Measurements from ENCODE around the gene PREP. TPM values are rescaled to one million over a fixed set of nuclear protein-coding genes. Genes with fewer than 3 reads are reported as not detected.

Gene PREP
- total RNA-seq, 2 donors from 2014 or later: 99.9 to 113 TPM

DNA sequence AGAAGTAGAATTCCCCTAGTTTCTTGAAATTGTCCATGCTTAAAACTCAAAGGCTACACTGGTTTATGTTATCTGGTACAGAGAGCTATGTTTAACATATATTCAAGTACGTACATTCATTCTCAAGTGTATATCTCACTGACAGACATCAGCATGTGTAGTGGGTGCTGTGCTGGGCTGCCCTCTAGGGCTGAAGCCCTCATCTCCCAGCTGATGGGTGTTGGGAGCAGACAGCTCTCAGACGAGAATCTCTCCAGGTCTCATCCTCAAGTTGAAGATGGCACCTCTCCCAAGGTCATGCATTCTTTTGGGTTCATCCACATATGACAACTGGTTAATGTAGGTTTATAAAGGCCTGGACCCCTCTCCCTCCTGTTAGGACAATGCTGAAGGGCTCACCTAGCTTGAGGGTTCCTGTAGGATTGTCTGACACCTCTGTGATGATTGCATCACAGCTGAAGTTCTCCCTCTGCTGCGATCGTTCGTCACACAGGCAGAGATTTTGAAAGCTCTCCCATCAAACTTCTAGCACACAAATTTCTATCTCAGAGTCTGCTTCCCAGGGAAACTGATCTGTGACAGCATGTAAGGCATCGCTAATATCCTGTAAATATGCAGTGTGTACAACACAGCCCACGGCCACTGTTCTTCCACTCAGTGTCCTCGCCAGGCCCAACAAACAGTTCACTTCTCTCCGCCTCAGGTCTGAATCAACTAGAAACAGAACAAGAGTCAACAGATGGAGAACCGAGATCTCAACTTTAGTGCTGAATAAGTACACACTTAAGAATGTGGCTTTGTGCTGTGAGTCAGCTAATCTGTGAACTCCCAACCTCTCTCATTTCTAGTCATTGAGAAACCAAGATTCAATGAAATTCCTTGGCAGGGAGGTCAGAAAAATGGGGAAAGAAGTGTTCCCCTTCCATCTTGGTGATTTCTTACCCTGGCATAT is 43.2 kb downstream of the PREP start:
- Histone ChIP-seq H3K9me3 (no peaks in the 10 kb centered on the region), H3K4me1 (no peaks in the 10 kb centered on the region), H3K27ac (no peak overlapping the region), H3K36me3 (peaks cover 6% of the 10 kb centered on the region), H3K27me3 (no peaks in the 10 kb centered on the region), H3K4me3 (no peak overlapping the region), H3K9ac (ENCODE audit: low read depth in 2 of 2, low read length in 2 of 2) (no peak overlapping the region)
- TF ChIP-seq CTCF (IDR thresholded peaks at IDR 0.05): no peak
- DNase-seq: no peak
- intact Hi-C loops (cut with DNase I): loop anchor here (5.0 kb wide), 2 partner anchors 37 to 272 kb away; no protein-coding TSS in a partner anchor

DNA sequence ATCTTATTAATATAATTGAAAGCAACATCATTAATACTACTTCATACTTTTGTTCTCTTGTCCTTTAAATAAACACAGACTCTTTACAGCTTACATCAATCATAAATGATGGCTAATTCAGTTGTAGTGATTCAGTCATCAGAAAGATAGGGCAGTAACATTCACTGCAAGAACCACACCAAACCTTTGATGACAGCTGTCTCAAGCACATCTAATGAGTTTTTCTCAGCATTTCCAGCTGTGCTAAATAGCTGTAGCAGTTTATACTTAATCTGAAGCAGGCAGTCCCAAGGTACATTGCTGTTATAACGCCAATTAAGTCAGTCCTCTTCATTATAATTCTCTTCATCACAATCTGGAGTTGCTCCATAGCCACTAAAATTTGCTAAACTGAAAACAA is 45.7 kb downstream of the PREP start:
- DNase-seq: no peak
- no peak overlapping the region for H3K4me3 ChIP-seq
- peaks cover 14% of the 10 kb centered on the region for H3K36me3 ChIP-seq
- intact Hi-C loops (cut with DNase I): loop anchor here (5.0 kb wide), 1 partner anchor 35 kb away; no protein-coding TSS in a partner anchor
- TF ChIP-seq CTCF (IDR thresholded peaks at IDR 0.05): no peak
- no peak overlapping the region for H3K9ac ChIP-seq (ENCODE audit: low read depth in 2 of 2, low read length in 2 of 2)
- H3K4me1 ChIP-seq: no peaks in the 10 kb centered on the region
- no peak overlapping the region for H3K27ac ChIP-seq
- no peaks in the 10 kb centered on the region for H3K9me3 ChIP-seq
- H3K27me3 ChIP-seq: no peaks in the 10 kb centered on the region

DNA sequence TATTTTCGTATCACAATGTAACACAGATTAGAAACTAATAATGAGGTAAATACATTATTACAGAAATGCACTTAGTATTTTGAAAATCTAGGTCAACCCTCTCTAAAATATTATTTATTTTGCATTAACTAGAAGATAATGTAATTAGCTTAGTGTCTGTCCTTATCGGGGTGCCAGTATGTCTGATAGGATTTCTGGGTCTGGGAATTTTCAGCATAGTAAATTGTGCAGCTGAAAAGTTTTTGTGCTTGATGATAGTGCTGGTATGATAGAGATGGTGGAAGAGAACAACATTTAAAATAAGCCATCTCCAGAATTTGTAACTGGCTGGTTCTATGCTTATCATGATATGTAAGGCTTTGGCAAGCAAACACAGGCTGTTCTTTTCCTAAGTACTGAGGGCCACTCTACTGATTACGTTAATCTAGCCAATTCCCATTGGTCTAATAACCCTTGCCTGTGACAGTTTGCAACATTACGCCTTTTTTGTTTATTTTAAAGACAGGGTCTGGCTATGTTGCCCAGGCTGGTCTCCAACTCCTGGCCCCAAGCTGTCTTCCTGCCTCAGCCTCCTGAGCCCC is 50.8 kb downstream of the PREP start:
- no peak for TF ChIP-seq CTCF (IDR thresholded peaks at IDR 0.05)
- no peaks in the 10 kb centered on the region for H3K27me3 ChIP-seq
- H3K4me3 ChIP-seq: no peak overlapping the region
- intact Hi-C loops (cut with DNase I): no loop called here
- H3K9me3 ChIP-seq: no peaks in the 10 kb centered on the region
- peaks cover 9% of the 10 kb centered on the region for H3K36me3 ChIP-seq
- H3K4me1 ChIP-seq: no peaks in the 10 kb centered on the region
- DNase-seq: no peak
- no peak overlapping the region for H3K27ac ChIP-seq
- H3K9ac ChIP-seq (ENCODE audit: low read depth in 2 of 2, low read length in 2 of 2): no peak overlapping the region

DNA sequence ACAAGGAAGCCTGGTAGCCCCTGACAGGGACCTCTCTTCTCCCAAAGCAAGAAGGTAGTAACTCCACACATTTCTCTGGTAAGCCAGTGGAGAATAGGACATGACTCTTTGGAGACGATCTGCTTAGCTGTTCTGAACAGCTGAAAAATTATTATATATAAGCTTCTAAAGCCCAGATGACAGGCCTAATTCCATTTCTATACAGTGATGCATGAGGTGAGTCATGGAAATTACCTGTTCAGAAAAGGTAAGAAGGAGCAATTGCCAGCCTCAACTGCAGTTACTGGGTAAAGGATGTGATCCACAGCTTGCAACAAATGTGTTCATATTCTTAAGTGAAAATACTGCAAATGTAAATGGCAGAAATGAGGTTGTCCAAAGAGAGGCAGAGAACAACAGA is 54.0 kb downstream of the PREP start:
- peaks cover 9% of the 10 kb centered on the region for H3K36me3 ChIP-seq

GRCh38 chr6:105346052-105346451 is 56.8 kb downstream of the PREP start:
- H3K9ac ChIP-seq (ENCODE audit: low read depth in 2 of 2, low read length in 2 of 2): no peak overlapping the region
- no peak overlapping the region for H3K27ac ChIP-seq

More for the DNA sequence above, 54.0 kb downstream of the PREP start:
- no peak for DNase-seq
- H3K4me3 ChIP-seq: no peak overlapping the region
- TF ChIP-seq CTCF (IDR thresholded peaks at IDR 0.05): no peak
- no peaks in the 10 kb centered on the region for H3K9me3 ChIP-seq
- H3K9ac ChIP-seq (ENCODE audit: low read depth in 2 of 2, low read length in 2 of 2): no peak overlapping the region
- H3K27me3 ChIP-seq: no peaks in the 10 kb centered on the region
- no peak overlapping the region for H3K27ac ChIP-seq
- intact Hi-C loops (cut with DNase I): no loop called here
- H3K4me1 ChIP-seq: no peaks in the 10 kb centered on the region

More at GRCh38 chr6:105346052-105346451, 56.8 kb downstream of the PREP start:
- Histone ChIP-seq H3K27me3 (no peaks in the 10 kb centered on the region), H3K4me1 (no peaks in the 10 kb centered on the region), H3K9me3 (no peaks in the 10 kb centered on the region), H3K36me3 (no peaks in the 10 kb centered on the region), H3K4me3 (no peak overlapping the region)
- no peak for DNase-seq
- intact Hi-C loops (cut with DNase I): no loop called here
- no peak for TF ChIP-seq CTCF (IDR thresholded peaks at IDR 0.05)

Data from colonic mucosa (tissue), 4 donors.